Measurements from ENCODE around the gene BSND.

BSND gene

DNA sequence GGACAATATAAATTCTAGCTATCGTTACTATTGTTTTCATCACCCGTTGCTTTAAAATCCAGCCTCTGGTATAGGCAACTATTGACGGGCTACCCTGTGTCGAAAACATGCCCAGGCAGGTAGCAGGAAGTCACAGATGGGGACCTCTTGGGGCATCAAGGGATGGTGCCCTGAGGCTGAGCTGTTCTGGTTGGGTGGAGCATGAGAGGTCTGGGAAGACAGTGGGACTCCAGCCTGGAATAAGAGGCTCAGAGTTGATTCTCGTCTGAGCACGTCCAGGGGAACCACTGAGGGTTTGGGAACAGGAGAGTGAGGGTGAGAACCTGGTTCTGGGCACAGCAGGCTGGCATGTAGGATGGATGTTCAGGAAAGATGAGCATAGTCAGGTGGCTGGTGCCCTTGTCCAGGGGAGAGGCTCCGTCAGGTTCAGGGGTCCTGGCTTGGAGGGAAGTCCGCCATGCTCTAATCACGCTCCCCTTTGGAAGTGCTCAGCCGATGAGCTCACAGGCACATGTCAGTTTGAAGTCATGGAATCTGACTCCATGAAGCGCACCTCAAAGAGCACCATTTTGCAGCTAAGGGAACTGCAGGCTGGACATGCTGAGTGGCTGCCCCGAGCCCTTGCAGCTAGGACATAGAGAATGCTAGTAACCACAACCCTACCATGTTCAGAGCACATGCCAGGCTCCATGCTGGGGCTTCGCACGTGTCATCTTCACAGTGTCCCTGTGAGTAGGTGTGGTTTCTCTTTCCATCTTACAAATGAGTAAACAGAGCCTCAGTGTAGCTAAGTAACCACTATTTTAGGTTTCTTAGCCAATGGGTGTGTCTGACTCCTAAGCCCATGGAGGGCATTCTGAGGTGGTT is 61.6 kb downstream of the BSND start:
- Histone ChIP-seq H3K4me3 (ENCODE audit: low read depth in 1 of 2, low read length in 2 of 2) (no peak overlapping the region), H3K27ac (ENCODE audit: low read depth, low read length) (no peak overlapping the region), H3K36me3 (ENCODE audit: insufficient read depth, low read length) (no peaks in the 10 kb centered on the region), H3K27me3 (ENCODE audit: control insufficient read depth in 1 of 2, insufficient read depth in 2 of 2, low read length in 2 of 2) (no peaks in the 10 kb centered on the region), H3K9me3 (ENCODE audit: low read length) (no peaks in the 10 kb centered on the region), H3K9ac (ENCODE audit: low read length) (no peak overlapping the region), H3K4me1 (ENCODE audit: insufficient read depth, low read length) (peaks cover 18% of the 10 kb centered on the region)

DNA sequence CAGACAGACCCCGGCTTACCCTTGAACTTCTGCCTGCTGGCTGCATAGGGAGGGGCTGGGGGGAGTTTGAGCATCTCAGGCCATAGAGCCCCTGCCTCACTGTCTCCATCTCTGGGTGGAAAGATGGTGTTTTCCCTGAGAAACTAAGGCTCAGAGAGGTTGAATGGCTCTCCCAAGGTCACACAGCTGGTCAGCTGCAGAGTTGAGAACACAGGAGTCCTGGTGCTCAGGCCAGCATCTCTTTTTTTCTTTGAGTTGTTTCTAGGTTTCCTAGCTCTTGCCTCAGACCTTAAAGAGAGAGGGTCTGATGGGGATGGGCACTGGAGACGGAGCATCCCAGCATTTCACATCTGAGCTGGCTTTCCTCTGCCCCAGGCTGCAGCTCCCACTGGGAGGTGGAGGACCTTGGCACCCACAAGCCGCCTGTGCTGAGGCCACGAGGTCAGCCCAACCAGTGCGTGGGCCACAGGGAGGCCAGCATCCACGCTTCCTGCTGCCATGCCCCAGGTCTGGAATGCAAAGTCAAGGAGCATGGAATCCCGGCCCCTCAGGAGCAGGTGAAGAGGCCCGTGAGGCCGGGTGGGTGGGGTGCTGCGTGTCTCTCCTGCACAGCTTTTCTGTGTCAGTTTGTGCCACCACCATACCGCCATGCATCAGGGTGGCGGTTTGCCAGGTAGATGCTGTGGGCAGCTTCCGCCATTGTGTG is 62.4 kb downstream of the BSND start:
- Histone ChIP-seq H3K4me1 (ENCODE audit: insufficient read depth, low read length) (peaks cover 24% of the 10 kb centered on the region), H3K4me3 (ENCODE audit: low read depth in 1 of 2, low read length in 2 of 2) (no peak overlapping the region), H3K27me3 (ENCODE audit: control insufficient read depth in 1 of 2, insufficient read depth in 2 of 2, low read length in 2 of 2) (no peaks in the 10 kb centered on the region), H3K9me3 (ENCODE audit: low read length) (no peaks in the 10 kb centered on the region), H3K27ac (ENCODE audit: low read depth, low read length) (no peak overlapping the region), H3K9ac (ENCODE audit: low read length) (no peak overlapping the region), H3K36me3 (ENCODE audit: insufficient read depth, low read length) (peaks cover 5% of the 10 kb centered on the region)
